Right renal pelvis (tissue), 4 donors: ENCODE measurements around the gene SLC28A1. TPM values are rescaled to one million over a fixed set of nuclear protein-coding genes. Genes with fewer than 3 reads are reported as not detected.

Source experiments
- DNase-seq, 4 donors: peaks; one replicate each; pipeline ENCODE4 v3.0.0-alpha.2; 2013; ENCODE audit warnings: low read depth in 4 of 4, low spot score in 3 of 4, missing footprints in 1 of 4
- polyA plus RNA-seq, 4 donors: library from polyadenylated mRNA; unstranded; fragments of 120-200 nt; gene quantifications; one replicate each; pipeline ENCODE4 v1.2.1, GENCODE V29; 2013; ENCODE audit not compliant: insufficient read length in 4 of 4

SLC28A1 gene
- polyA plus RNA-seq, 4 donors = 4.3 to 8.5 (median 6.7) TPM

DNA sequence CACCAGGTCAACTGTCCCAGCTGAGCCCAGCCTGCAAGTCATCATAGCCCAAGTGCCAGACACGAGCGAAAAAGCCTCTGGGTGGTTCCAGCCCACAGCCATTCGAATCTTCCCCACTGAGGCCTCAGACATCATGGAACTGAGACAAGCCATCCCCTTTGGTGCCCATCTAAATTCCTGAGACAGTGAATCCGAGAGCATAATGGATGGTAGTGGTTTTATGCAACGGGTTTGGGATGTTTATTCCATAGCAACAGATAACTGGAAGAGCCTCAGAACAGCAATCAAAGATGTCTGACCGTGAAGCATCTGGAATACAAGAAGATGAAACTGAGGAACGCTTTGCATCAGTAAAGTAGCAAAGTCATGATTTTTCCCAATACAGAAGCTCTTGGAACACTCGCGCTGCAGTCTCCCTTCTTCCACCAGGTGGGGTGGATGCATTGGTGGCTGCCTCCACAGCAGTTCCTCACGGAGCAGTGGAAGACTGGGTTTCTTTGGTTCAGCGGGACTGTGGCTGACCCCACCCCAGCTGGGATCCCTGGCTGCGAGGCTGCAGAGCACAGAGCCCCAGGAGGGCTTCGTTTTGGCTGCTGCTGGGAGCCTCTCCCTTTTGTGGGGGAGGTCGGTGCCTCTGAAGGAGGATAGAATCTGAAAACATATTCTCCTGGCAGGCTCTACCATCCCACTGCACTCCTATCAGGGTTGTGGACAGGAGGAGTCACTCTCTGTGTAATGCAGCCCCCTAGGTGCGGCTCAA is 70.8 kb downstream of the SLC28A1 start:
- DNase-seq = peak in 3 of 4 donors; percentile 49 to 50 (median 49)

DNA sequence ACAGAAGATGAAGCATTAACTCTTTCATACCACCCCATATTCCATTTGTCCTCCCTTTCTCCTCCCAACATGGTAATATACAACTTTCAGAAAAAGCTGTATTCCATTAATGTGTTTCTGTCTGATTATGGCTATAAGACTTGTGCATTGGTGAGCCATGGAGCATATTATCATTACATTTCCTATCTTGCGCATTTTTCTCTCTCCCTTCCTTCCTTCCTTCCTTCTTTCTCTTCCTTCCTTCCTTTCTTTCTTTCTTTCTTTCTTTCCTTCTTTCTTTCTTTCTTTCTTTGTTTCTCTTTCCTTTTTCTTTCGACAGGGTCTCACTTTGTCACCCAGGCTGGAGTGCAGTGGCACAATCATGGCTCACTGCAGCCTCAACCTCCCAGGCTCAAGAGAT is 71.7 kb downstream of the SLC28A1 start:
- DNase-seq = no peak

DNA sequence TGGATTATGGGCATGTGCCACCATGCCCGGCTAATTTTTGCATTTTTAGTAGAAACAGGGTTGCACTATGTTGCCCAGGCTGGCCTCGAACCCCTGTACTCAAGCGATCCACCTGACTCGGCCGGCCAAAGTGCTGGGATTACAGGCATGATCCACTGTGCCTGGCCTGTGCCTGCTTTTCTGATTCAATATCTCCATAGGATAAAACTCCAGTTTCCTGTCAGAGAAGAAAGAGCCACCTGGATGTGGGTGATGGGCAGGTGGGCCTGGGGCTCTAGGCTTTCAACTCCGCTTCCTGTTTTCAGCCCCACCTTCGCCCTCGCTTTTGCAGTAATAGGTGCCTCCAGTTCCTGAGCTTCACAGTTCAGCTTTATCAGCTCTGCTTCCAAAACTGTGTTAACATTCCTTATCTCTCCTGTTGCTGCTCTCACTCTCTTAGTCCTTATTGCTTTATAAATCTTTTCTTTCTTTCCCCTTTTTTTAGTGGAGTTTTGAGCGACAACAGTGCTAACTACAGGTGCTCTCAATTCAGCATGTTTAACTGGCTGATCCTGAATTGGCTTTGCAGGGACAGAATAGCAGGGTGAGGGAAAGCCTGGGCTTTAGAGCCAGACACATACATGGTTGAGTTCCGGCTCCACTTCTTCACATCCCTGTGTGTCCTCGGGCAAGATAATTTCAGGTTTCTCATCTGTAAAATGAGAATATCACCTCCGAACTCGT is 76.1 kb downstream of the SLC28A1 start:
- no peak for DNase-seq

DNA sequence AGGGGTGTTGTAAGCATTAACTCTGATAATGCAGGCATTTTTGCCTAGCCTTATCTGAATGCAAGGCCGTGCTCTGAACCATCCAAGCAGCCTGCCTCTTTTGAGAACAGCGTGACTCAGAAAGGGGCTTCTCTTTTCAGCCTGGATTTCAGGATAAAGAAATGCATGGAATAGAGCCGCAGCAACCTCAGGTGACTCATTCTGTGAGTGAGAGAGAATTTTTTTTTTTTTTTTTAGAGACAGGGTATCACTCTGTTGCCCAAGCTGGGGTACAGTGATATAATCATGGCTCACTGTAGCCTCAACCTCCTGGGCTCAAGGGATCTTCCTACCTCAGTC is 76.6 kb downstream of the SLC28A1 start:
- DNase-seq = no peak

DNA sequence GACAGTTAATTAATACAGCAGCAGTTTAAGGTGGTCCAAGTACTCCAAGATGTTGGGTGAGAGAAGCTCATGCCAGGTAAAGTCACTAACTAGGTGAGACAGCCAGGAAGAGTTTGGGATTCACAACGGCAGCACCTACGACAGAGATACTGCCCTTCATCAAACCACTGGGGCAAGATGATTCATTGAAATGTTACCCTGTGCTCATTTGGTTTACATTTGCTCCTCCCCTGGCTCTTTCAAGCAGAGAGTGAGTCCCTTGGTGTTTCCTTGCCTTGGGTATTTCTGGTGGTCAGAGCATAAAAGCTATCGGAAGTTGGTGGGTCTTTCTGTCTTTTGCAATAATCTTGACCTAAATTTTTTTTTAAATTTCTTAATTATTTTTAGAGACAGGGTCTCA is 77.2 kb downstream of the SLC28A1 start:
- DNase-seq = no peak

DNA sequence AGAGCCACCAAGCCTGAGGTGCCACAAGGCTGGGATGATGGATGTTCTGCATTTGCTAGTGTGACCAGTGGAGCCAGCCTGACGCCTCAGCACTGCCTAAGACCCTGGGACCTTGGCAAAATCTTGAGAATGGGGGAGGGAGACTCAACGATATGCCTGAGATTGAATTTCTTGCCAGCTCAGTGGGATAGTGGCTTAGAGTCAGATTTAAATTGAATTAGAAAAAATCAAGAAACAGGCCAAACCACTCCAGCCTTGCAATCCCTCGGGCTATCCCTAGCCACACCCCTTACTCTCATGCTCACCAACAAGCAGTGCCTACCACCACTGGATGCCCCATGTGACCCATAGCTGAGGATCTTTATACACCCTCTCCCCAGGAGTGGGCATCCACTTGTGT is 78.5 kb downstream of the SLC28A1 start:
- DNase-seq = no peak

DNA sequence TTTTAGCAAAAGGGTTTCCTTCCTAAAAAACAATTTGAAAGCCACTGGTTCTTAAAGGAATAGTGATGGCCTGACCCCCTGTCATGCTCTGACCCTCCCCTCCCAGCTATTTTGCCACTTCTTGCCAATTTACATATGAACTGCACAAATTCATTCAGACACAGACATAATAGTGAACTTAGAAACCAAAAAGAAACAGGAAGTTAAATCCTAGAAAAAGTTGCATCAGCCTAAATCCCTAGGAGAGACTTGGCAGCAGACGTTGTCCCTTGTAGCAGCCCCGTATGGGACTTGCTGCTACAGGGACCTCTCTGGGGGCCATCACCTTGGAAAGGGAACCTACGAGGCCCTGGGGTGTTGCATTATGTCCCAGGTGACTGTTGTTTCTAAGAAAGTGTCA is 82.9 kb downstream of the SLC28A1 start:
- no peak for DNase-seq

DNA sequence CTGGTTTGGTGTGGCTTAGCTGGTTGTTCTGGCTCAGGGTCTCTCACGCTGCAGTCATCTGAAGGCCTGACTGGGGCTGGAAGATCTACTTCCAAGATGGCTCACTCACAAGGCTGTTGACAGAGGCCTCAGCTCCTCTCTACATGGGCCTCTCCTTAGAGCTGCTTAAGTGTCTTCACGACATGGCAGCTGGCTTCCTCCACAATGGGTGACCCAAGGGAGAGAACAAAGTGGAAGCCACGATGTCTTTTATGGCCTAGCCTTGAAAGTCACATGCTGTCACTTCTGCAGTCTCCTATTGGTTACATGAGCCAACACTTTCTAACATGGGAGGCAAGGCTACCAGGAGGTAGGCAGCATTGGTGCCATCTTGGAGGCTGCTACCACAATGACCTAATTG is 83.8 kb downstream of the SLC28A1 start:
- no peak for DNase-seq

DNA sequence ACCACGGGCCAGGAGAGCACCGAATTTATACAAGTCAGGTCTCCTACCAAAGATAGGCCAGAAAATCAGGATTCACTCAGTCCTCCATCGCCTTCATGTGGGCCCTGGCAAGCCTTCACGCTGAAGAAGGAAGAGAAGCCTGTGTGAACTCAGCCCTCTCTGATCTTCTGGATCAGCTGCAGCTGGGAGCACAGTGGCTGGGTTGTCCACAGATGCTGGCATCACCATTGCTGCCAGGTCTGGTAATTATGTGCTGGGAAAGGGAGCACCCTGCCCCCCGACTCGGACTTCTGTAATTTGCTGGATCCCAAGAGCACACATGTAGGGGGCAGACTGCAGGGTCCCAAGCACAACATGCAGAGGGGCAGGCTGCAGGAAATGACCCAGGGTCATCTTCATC is 84.8 kb downstream of the SLC28A1 start:
- no peak for DNase-seq

DNA sequence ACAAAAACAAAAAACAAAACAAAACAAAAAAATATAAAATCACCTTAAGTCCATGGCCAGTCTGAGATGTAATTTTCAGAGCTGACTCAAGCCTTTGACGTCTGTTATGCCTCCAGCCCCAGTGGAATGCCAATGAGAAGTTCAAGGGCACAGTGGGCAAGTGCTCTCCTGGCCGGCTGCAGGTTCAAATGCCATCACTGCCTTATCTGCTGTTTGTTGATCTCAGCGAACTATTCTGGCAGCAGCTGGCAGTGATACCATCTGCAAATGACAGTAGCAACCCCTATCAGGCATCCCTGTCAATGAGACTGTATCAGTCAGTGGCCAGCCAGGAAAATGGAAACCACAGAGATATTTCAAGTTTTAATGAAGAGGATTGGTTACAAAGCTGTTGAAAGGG is 86.4 kb downstream of the SLC28A1 start:
- no peak for DNase-seq

DNA sequence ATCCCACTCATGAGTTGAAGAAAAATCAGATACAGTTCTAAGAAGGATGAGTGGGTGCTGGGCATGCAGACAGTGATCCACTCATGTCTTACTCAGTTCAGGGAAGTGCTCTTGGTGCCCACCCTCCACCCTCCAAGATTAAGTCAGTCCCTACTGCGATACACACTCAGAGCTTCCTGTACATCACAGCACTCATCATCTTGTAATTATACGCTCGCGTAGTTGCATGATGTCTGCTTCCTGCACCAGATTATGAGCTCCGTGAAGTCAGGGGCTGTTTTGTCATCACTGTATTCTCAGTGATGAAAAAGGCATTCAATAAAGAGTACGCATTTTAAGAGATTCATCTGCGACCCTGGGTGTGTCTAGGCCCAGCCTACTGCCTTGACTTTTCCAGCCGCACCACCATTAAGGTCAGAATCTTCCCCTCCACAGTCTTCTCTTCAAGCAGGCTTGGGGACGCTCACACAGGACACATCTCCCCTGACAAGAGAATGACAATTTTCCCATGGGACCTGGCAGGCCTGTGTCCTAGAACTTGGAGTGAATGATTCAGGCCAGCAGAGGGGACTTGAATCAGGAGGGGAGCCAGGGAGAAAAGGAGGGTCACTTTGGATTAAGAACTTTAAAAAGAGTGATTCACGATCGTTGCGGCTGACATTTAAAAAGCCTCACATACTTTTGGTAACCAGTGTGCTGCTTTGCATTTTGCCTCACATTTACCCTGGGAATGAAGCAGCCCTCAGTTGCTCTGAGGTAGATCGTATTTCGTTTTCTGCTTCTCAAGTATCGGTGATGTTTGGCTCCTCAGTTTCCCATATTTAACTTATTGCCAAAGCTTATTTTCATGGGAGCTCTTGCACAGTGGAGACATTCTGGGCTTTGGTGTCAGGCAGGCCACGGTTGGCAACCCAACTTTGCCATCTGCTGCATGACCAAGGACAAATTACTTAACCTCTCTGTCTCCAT is 89.3 kb downstream of the SLC28A1 start:
- DNase-seq = no peak

DNA sequence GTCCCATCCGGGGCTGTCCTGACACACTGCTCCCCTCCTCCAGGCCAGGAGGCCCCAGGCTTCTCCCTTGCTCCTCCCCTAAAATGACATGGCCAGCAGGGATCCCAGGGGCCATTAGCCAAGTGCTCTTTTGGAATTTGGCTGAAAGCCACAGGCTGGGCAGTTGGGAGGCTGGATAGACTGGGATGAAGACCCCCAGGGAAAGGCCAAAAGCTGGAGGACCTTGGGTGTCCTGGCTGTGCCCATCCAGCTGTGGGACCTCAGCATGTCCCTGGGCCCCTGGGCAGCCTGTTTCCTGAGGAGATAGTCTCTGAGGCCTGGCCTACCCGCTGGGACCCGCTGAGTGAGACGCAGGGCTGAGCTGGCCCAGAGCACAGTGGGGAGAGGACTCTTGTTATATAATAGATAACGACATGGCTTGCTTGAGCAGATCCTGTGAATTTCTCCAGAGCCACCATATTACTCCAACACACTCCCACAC is 91.4 kb downstream of the SLC28A1 start:
- no peak for DNase-seq

DNA sequence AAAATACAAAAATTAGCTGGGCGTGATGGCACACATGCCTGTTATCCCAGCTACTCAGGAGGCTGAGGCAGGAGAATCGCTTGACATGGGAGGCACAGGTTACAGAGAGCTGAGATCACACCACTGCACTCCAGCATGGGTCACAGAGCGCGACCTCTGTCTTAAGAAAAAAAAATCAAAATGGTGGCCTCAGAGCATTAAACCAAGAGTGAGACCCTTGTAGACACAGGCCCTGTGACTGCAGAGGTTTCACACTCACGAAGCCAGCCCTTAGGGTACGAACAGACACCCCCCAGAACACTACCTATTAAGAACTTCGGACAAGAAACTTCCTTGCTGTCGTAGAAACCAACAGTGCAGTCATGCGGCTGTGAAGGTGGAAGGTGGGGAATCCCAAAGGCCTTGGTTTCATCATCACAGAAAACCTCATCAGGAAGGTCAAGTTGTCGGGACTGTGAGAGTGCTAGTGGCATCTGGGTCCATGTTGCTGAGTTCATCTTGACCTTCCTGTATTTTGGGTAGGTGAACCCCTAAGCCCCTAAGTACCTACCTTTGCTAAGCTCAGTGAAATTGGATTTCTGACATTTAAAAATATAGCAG is 92.4 kb downstream of the SLC28A1 start:
- DNase-seq = no peak

DNA sequence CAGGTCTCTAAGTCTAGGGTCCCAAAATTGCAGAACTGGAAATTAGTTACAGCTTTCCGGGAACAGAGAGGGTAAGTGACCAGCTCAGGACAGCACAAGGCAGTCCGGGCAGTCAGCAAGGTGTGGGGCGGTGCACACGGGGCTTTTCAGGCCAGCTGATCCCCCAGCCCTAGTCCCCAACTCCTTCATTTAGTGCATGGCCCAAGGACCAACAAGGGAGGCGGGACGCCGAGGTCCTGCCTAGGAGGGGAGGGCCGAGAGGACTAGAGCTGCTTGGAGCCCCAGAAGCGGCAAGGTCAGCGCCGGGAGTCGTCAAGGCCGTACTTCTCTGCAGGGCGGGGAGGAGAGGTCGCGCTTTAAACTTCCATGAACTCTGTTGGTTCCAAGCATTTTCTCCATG is 95.2 kb downstream of the SLC28A1 start:
- no peak for DNase-seq

DNA sequence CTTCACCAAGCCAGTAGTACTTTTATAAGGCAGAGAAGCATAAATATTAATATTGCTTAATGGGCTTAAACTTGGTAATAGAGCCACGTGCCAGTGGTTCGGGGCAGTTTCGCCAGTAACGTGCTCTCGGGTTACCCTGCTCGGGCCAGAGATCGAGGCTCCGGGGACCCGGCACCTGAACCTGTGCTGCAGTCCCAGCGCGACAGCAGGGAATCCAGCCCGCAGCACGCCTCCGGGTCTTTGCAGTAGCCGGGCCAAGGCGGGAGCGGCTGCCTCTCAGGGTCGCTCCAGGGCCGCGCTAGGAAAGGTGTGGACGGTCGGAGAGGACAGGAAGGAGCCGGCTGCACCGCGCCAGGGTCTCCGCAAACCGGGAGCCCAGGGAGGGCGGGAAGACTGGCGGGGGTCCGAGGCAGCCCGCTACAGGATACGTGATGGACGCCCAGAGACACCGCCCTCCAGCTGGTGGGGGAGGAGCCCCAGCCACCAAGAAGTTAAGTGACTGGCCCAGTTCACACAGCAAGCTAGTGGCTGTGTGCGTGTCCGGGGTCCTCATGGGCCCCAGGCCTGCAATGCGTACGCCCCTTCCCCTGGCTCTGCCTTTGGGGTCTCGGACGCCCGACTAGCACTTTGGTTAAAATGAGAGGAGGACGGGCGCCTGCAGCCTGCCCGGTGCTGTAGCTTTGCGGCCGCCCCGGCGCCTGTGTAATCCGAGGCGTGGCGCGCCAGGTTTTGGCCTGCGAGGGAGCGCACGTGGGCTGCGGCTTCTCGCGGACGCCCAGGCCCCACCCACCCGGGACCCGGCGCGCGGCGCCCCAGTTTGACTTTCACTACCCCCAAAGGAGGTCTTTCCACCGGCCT is 96.0 kb downstream of the SLC28A1 start:
- peak; percentile 68 to 84 (median 71) for DNase-seq

DNA sequence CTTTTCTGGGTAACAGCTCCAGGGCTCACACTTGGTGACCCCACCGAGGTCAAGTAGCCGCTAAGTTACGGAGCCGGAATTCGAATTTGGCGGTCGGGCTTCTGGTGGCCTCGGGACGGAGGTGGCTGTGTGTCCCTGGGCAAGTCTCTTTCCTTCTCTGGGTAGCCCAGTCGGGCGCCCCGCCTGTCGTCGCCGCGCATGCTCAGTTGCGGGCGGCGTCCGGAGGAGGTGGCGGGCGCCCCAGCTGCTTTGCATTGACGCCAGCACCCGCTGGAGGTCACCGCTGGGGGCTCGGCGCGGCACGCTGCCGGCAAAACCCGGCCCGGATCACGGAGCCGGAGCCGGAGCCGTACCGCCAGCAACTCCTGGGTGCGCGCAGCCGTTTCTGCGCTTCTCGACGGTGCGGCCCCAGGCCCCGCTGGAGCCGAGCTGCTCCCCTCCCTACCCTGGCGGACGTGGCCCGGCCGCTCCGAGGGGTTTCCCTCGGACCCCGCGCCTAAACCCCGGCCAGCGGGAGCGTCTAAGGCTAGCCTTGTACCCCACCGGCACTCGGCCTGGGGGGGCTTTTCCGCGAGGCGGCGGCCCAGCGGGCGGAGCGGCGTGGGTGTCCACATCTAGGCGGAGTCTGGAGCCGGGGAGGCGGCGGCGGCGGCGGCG is 96.7 kb downstream of the SLC28A1 start:
- DNase-seq = peak; percentile 90 to 95 (median 92)

DNA sequence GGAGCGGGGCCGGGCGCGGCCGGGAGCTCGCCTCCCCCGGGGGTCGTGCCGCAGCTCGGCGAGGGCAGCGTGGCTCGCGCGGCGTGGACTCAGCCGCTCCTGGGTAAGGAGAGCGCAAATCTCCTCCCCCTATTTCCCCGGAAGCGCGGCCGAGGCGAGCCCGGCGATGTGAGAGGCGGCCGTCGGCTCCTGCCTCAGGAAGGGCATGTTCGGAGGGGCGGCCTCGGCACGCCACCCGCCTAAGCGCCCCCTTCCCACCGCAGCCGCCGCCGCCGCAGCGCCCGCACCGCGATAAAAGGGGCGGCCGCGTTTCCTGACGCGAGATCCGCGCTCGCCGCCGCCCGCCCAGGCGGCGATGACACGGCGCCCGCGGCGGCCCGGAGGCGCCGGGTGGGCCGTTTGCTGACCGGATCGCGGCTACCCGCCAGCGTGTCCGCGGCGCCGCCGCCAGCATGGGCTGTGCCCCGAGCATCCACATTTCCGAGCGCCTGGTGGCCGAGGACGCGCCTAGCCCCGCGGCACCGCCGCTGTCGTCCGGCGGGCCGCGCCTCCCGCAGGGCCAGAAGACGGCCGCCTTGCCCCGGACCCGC is 97.3 kb downstream of the SLC28A1 start, which contains the start of gene PDE8A:
PDE8A (plus strand) TSS at position 146 of the 590 bp plus-strand sequence; CDS start at position 453, 307 bp downstream.
- peak in 1 of 4 donors; percentile 31 for DNase-seq

DNA sequence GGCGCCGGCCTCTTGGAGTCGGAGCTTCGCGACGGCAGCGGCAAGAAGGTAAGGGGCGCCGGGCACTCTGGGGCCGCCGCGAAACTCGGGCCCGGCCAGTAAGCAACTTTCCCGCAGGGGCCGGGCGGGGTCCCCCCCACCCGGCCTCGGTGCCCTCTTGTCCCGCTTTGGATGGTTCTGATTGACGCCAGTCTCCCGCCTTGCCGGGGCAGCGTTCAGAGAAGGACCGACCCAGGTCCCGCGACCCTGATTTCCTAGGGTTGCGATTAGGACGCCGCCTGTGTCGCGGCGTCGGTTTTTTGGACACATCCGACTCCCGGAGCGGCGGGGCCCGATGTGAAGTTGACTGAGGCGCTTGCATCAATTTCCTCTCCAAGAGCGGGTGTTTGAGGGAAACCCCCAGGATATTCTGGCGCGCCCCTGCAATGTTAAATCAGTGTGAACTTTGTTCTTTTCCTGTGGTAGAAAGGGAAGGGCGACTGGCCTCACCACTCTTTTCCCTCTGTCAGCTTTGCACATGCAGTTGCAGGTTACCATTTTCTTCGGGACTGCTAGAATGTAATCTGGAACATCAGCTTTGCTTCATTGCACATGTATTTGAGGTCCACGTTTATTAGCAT is 97.9 kb downstream of the SLC28A1 start:
- DNase-seq = peak in 1 of 4 donors; percentile 44
